Type B pancreatic cell (in vitro differentiated cells): ENCODE data around the gene WASF1. TPM values are rescaled to one million over a fixed set of nuclear protein-coding genes. Genes with fewer than 3 reads are reported as not detected.

Experiments used
- DNase-seq: peaks from one replicate; pipeline ENCODE4 v3.0.0; 2021; ENCODE audit warnings: mixed read lengths; ENCODE audit not compliant: unreplicated experiment; ENCODE audit errors: extremely low spot score
- H3K27ac Mint-ChIP-seq: 2 replicates; pipeline ENCODE4 v1.8.0; 2021; ENCODE audit warnings: mild to moderate bottlenecking, mixed read lengths
- H3K27me3 Mint-ChIP-seq: 2 replicates; pipeline ENCODE4 v1.8.0; 2021; ENCODE audit warnings: mixed read lengths
- H3K36me3 Mint-ChIP-seq: 2 replicates; pipeline ENCODE4 v1.8.0; 2021; ENCODE audit warnings: mixed read lengths
- H3K4me1 Mint-ChIP-seq: one replicate; pipeline ENCODE4 v1.8.0; 2021; ENCODE audit warnings: mixed read lengths; ENCODE audit not compliant: unreplicated experiment
- H3K4me3 Mint-ChIP-seq: 2 replicates; pipeline ENCODE4 v1.8.0; 2021; ENCODE audit warnings: mild to moderate bottlenecking, mixed read lengths
- H3K9me3 Mint-ChIP-seq: 2 replicates; pipeline ENCODE4 v1.8.0; 2021; ENCODE audit warnings: mixed read lengths
- CTCF ChIP-seq: fragments of 200-600 bp; sonication (generic); conservative IDR thresholded peaks from 2 replicates; pipeline ENCODE4 v1.5.0; 2021; ENCODE audit warnings: antibody characterized with exemption, mild to moderate bottlenecking
- total RNA-seq: library from RNA; stranded (reverse); gene quantifications from 2 replicates; pipeline ENCODE4 v1.2.1, GENCODE V29; 2021; ENCODE audit warnings: low replicate concordance

The WASF1 gene
- total RNA-seq, 1 donor from 2014 or later, result 120 TPM

GRCh38 chr6:110214338-110214737, 34.9 kb upstream of the WASF1 start:
- Mint-ChIP-seq H3K4me1 (no peaks in the 10 kb centered on the region), H3K36me3 (peaks cover 40% of the 10 kb centered on the region), H3K4me3 (no peak overlapping the region), H3K27ac (no peak overlapping the region), H3K27me3 (no peaks in the 10 kb centered on the region), H3K9me3 (no peaks in the 10 kb centered on the region)
- no peak for TF ChIP-seq CTCF
- no peak for DNase-seq

GRCh38 chr6:110211753-110212152, 32.3 kb upstream of the WASF1 start:
- H3K27ac Mint-ChIP-seq, result no peak overlapping the region
- peaks cover 39% of the 10 kb centered on the region for H3K36me3 Mint-ChIP-seq
- H3K4me3 Mint-ChIP-seq, result no peak overlapping the region
- no peaks in the 10 kb centered on the region for H3K27me3 Mint-ChIP-seq
- H3K4me1 Mint-ChIP-seq, result no peaks in the 10 kb centered on the region
- TF ChIP-seq CTCF, result no peak
- DNase-seq, result no peak
- no peaks in the 10 kb centered on the region for H3K9me3 Mint-ChIP-seq

- H3K36me3 Mint-ChIP-seq, result peaks cover 29% of the 10 kb centered on the region
- TF ChIP-seq CTCF, result no peak
- no peaks in the 10 kb centered on the region for H3K4me1 Mint-ChIP-seq
- H3K9me3 Mint-ChIP-seq, result no peaks in the 10 kb centered on the region
- no peak overlapping the region for H3K27ac Mint-ChIP-seq
- H3K27me3 Mint-ChIP-seq, result no peaks in the 10 kb centered on the region
- DNase-seq, result no peak
- no peak overlapping the region for H3K4me3 Mint-ChIP-seq
These were observed 28.2 kb upstream of the WASF1 start for GRCh38 chr6:110207652-110208051.

GRCh38 chr6:110201151-110201884, 21.8 kb upstream of the WASF1 start:
- Mint-ChIP-seq H3K27ac (no peak overlapping the region), H3K27me3 (no peaks in the 10 kb centered on the region), H3K4me1 (peaks cover 12% of the 10 kb centered on the region), H3K36me3 (peaks cover 3% of the 10 kb centered on the region), H3K4me3 (no peak overlapping the region), H3K9me3 (no peaks in the 10 kb centered on the region)
- DNase-seq, result no peak
- TF ChIP-seq CTCF, result no peak

- Mint-ChIP-seq H3K36me3 (peaks cover 9% of the 10 kb centered on the region), H3K27ac (no peak overlapping the region), H3K4me1 (peaks cover 12% of the 10 kb centered on the region), H3K9me3 (no peaks in the 10 kb centered on the region), H3K27me3 (no peaks in the 10 kb centered on the region), H3K4me3 (no peak overlapping the region)
- DNase-seq, result no peak
- no peak for TF ChIP-seq CTCF
These were observed 19.1 kb upstream of the WASF1 start for GRCh38 chr6:110198561-110198960.

- Mint-ChIP-seq H3K36me3 (peaks cover 9% of the 10 kb centered on the region), H3K4me3 (no peak overlapping the region), H3K27me3 (no peaks in the 10 kb centered on the region), H3K9me3 (no peaks in the 10 kb centered on the region), H3K27ac (no peak overlapping the region), H3K4me1 (peaks cover 12% of the 10 kb centered on the region)
- DNase-seq, result no peak
- TF ChIP-seq CTCF, result no peak
These were observed 17.4 kb upstream of the WASF1 start for GRCh38 chr6:110196874-110197273.
